NT2/D1 (cell line): ENCODE data around the gene CFTR.

Experiments used
- DNase-seq: peaks from one replicate; pipeline ENCODE4 v3.0.0-alpha.2; 2011; ENCODE audit warnings: low read depth, low spot score
- H3K27me3 ChIP-seq: 2 replicates; pipeline ENCODE4 v1.6.0; 2011; ENCODE audit warnings: mild to moderate bottlenecking; ENCODE audit not compliant: insufficient read length, insufficient read depth
- H3K36me3 ChIP-seq: 2 replicates; pipeline ENCODE4 v1.6.1; 2011; ENCODE audit warnings: mild to moderate bottlenecking, low read length, mixed read lengths; ENCODE audit not compliant: insufficient read depth, insufficient read length
- H3K4me1 ChIP-seq: 2 replicates; pipeline ENCODE4 v1.5.1; 2011; ENCODE audit not compliant: insufficient read depth, insufficient read length
- H3K4me3 ChIP-seq: 2 replicates; pipeline ENCODE4 v1.5.1; 2011; ENCODE audit warnings: low read depth; ENCODE audit not compliant: insufficient read length
- H3K9ac ChIP-seq: 2 replicates; pipeline ENCODE4 v1.6.0; 2011; ENCODE audit warnings: low read depth; ENCODE audit not compliant: insufficient read length
- H3K9me3 ChIP-seq: 2 replicates; pipeline ENCODE4 v1.5.1; 2011; ENCODE audit warnings: mild to moderate bottlenecking, low read length; ENCODE audit not compliant: insufficient read depth
- SUZ12 ChIP-seq: IDR thresholded peaks from 2 replicates; pipeline ENCODE4 v1.6.1; 2011; ENCODE audit not compliant: insufficient read length, insufficient read depth; ENCODE audit errors: extremely low read depth
- YY1 ChIP-seq: IDR thresholded peaks from 2 replicates; pipeline ENCODE4 v1.6.1; 2011; ENCODE audit not compliant: insufficient read length, insufficient read depth
- ZNF274 ChIP-seq: IDR thresholded peaks from 2 replicates; pipeline ENCODE4 v1.6.1; 2011; ENCODE audit warnings: mild to moderate bottlenecking, low read depth, low read length

Gene CFTR

DNA sequence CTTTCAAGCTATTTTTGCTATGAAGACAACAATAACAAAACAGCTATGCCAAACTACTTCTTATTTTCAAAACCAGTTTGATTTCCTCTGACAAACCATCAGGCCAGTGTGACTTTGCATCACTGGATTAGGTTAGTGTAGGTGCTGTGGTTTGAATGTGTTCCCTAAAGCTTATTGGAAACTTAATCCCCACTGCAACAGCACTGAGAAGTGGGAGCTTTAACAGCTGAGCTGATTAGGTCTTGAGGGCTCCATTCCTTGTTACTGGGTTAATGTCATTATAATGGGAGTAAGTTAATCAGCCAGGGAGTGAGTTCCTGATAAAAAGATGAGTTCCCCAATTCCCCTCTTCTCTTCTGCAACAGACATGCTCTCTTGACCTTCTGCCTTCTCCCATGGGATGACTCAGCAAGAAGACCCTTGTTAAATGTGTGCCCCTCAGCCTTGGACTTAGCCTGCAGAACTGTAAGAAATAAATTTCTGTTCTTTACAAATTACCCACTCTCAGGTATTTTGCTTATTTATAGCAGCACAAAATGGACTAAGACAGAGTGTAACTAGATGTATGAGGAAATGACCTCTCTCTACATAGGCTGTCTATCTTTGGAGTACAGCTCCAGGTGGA lies 206.6 kb downstream of the CFTR start:
- H3K27me3 ChIP-seq, result no peaks in the 10 kb centered on the region
- H3K4me1 ChIP-seq, result no peaks in the 10 kb centered on the region
- H3K36me3 ChIP-seq, result no peaks in the 10 kb centered on the region
- no peak overlapping the region for H3K4me3 ChIP-seq
- H3K9ac ChIP-seq, result no peak overlapping the region
- DNase-seq, result no peak
- TF ChIP-seq YY1, result no peak
- no peak for TF ChIP-seq ZNF274
- no peak for TF ChIP-seq SUZ12
- H3K9me3 ChIP-seq, result no peaks in the 10 kb centered on the region

DNA sequence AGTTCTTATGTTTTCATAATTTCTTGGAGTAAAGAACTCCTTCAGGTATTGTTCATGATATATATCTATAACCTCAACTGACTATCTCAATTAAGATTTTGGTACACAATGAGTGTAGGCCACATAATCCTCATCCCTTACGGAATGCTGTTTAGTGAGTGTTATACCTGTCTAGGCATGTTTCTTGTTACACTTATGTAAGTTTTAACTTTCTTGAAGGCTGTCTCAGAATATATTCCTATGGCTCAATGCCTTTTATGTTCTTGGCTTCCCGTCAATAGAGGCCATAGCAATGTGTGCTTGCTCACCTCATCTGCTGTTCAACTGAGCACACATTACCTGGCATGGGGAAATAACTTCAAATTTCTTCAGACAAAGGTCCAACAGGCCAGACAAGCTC lies 208.3 kb downstream of the CFTR start:
- no peak for TF ChIP-seq YY1
- no peak for TF ChIP-seq ZNF274
- TF ChIP-seq SUZ12, result no peak
- H3K9ac ChIP-seq, result no peak overlapping the region
- no peaks in the 10 kb centered on the region for H3K4me1 ChIP-seq
- H3K9me3 ChIP-seq, result no peaks in the 10 kb centered on the region
- H3K4me3 ChIP-seq, result no peak overlapping the region
- no peak for DNase-seq
- H3K36me3 ChIP-seq, result no peaks in the 10 kb centered on the region
- no peaks in the 10 kb centered on the region for H3K27me3 ChIP-seq

DNA sequence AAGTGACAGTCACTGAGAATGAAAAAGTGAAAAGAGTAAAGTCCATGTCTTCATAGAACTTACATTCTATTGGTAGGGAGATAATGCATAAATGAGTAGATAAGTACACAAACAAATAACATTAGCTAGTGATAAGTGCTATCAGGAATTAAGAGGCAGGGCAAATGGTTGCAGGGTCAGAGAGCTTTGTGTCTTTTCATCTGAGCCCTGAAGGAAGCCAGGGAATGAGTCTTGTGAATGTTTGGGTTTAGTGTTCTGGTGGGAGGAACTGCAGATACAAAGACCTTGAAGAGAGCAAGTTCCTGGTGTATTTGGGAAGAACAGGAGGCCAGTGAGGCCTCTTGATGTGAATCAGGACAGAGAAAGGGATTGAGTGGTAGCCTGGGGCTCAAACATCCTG lies 209.6 kb downstream of the CFTR start:
- H3K36me3 ChIP-seq, result no peaks in the 10 kb centered on the region
- H3K4me1 ChIP-seq, result no peaks in the 10 kb centered on the region
- H3K27me3 ChIP-seq, result no peaks in the 10 kb centered on the region
- DNase-seq, result no peak
- H3K4me3 ChIP-seq, result no peak overlapping the region
- H3K9me3 ChIP-seq, result no peaks in the 10 kb centered on the region
- H3K9ac ChIP-seq, result no peak overlapping the region
- TF ChIP-seq ZNF274, result no peak
- no peak for TF ChIP-seq SUZ12
- no peak for TF ChIP-seq YY1

DNA sequence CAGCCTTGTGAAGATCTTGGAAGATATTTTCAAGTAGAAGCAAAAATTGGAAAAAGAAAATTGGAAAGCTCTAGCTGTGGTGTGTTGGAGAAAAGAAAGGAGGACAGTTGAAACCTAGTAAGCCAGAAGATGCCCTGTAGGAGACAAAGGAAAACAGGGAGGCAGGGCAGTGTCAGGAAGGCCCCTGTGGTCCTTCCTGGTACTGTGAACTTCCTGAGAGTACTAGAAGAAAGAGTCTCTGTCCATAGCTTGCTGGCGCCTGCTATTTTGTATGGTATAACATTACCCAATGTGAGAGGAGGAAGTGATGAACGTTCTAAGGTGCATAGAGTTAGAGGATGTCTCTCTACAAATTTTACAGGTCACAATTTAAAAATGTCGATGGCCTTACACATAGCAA lies 210.3 kb downstream of the CFTR start:
- Histone ChIP-seq H3K4me1 (no peaks in the 10 kb centered on the region), H3K9me3 (no peaks in the 10 kb centered on the region), H3K27me3 (no peaks in the 10 kb centered on the region), H3K9ac (no peak overlapping the region), H3K36me3 (no peaks in the 10 kb centered on the region), H3K4me3 (no peak overlapping the region)
- DNase-seq, result no peak
- no peak for TF ChIP-seq ZNF274
- no peak for TF ChIP-seq SUZ12
- TF ChIP-seq YY1, result no peak

DNA sequence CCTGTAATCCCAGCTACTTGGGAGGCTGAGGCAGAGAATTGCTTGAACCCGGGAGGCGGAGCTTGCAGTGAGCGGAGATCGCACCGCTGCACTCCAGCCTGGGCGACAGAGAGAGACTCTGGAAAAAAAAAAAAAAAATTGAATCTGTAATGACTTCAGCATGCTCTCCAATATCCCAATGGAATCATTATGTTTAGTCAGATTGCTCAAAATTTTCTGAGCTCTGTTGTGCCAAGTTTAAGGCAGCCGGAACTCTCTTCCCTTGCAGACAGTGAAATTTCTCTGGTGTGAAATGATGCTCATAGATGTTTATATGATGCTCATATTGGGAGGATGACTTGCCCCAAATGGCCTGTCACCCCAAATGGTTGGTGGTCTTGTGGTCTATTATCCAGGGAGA lies 212.5 kb downstream of the CFTR start:
- DNase-seq, result no peak
- no peak overlapping the region for H3K4me3 ChIP-seq
- no peaks in the 10 kb centered on the region for H3K4me1 ChIP-seq
- no peaks in the 10 kb centered on the region for H3K27me3 ChIP-seq
- H3K9me3 ChIP-seq, result no peaks in the 10 kb centered on the region
- TF ChIP-seq YY1 (no peak), ZNF274 (no peak), SUZ12 (no peak)
- H3K9ac ChIP-seq, result no peak overlapping the region
- no peaks in the 10 kb centered on the region for H3K36me3 ChIP-seq

GRCh38 chr7:117698018-117698417 lies 218.2 kb downstream of the CFTR start:
- H3K36me3 ChIP-seq, result no peaks in the 10 kb centered on the region
- TF ChIP-seq YY1 (no peak), SUZ12 (no peak), ZNF274 (no peak)
- no peaks in the 10 kb centered on the region for H3K27me3 ChIP-seq
- H3K4me3 ChIP-seq, result no peak overlapping the region
- no peaks in the 10 kb centered on the region for H3K9me3 ChIP-seq
- no peak for DNase-seq
- no peak overlapping the region for H3K9ac ChIP-seq
- H3K4me1 ChIP-seq, result no peaks in the 10 kb centered on the region

DNA sequence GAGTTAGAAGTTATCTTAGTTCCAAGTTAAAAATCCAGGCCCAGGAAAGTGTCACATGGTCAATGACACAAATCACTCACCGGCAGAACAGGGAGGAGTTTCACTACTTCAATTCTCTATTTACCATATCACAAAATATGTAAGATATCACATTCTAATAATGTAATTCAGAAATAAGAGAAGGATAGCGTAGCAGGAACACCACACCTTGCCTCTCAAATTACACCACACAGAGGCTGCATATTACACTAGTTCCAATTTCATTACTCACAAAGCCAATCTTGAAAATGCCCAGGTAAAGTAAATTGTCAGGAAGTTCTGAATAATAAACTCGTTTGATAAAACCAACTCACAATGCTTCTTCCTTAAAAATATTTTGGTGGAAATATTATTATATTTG lies 224.2 kb downstream of the CFTR start:
- no peak for DNase-seq
- H3K36me3 ChIP-seq, result no peaks in the 10 kb centered on the region
- TF ChIP-seq YY1, result no peak
- TF ChIP-seq ZNF274, result no peak
- TF ChIP-seq SUZ12, result no peak
- H3K4me3 ChIP-seq, result no peak overlapping the region
- H3K27me3 ChIP-seq, result no peaks in the 10 kb centered on the region
- no peak overlapping the region for H3K9ac ChIP-seq
- no peaks in the 10 kb centered on the region for H3K4me1 ChIP-seq
- H3K9me3 ChIP-seq, result no peaks in the 10 kb centered on the region
